Measurements from ENCODE around the gene DUOX2.

DNA sequence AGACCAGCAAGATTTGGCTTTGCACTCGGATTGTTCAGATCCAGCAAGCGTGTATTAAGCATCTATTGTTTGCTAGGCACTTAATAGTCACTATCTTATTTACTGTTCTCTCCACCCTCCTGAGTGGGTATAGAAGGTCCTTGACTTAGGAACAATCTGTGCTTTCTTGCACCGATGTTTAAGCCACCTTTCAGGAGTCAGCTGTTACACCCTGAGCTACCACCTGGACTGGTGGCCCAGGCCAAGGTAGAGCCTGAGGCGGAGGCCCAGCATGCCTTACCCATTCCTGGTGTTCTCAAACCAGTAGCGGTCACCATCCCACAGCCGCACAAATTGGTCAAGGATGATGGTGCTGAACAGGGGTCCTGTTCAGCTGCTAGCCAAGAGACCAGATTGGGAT lies 25.8 kb upstream of the DUOX2 start:
- TF ChIP-seq, protein P1, sequence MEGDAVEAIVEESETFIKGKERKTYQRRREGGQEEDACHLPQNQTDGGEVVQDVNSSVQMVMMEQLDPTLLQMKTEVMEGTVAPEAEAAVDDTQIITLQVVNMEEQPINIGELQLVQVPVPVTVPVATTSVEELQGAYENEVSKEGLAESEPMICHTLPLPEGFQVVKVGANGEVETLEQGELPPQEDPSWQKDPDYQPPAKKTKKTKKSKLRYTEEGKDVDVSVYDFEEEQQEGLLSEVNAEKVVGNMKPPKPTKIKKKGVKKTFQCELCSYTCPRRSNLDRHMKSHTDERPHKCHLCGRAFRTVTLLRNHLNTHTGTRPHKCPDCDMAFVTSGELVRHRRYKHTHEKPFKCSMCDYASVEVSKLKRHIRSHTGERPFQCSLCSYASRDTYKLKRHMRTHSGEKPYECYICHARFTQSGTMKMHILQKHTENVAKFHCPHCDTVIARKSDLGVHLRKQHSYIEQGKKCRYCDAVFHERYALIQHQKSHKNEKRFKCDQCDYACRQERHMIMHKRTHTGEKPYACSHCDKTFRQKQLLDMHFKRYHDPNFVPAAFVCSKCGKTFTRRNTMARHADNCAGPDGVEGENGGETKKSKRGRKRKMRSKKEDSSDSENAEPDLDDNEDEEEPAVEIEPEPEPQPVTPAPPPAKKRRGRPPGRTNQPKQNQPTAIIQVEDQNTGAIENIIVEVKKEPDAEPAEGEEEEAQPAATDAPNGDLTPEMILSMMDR (IDR thresholded peaks at IDR 0.05), result no peak
- TF ChIP-seq POLR2A (IDR thresholded peaks at IDR 0.05), result no peak
